Measurements from ENCODE around the gene FREM2.

DNA sequence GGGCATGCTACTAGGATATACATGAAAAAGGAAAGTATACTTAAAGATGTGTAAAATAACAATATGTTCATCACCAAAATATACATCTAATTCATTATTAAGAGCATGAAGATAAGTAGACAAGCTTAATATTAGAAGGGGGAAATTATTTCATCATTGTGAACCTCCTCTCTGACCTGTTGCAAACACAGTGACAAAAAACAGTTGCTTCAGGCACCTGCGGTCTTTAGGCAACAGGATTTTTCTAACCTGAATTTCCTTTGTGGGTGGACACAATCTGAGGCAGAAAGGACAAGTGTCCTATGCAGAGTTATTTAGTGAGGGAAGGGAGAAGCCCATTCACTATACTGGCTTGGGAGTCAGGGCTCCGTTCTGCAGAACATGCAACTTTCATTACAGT is 6.3 kb downstream of the FREM2 start:
- TF ChIP-seq, protein P1, sequence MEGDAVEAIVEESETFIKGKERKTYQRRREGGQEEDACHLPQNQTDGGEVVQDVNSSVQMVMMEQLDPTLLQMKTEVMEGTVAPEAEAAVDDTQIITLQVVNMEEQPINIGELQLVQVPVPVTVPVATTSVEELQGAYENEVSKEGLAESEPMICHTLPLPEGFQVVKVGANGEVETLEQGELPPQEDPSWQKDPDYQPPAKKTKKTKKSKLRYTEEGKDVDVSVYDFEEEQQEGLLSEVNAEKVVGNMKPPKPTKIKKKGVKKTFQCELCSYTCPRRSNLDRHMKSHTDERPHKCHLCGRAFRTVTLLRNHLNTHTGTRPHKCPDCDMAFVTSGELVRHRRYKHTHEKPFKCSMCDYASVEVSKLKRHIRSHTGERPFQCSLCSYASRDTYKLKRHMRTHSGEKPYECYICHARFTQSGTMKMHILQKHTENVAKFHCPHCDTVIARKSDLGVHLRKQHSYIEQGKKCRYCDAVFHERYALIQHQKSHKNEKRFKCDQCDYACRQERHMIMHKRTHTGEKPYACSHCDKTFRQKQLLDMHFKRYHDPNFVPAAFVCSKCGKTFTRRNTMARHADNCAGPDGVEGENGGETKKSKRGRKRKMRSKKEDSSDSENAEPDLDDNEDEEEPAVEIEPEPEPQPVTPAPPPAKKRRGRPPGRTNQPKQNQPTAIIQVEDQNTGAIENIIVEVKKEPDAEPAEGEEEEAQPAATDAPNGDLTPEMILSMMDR (IDR thresholded peaks at IDR 0.05) = no peak
- TF ChIP-seq POLR2A (IDR thresholded peaks at IDR 0.05) = no peak
